Measurements from ENCODE around the gene KRTAP5-3.

Gene KRTAP5-3

GRCh38 chr11:1563697-1564534 lies 44.3 kb downstream of the KRTAP5-3 start:
- DNase-seq: no peak

- no peak for DNase-seq
These were observed 45.1 kb downstream of the KRTAP5-3 start for GRCh38 chr11:1563149-1563638.

- no peak for DNase-seq
These were observed 45.7 kb downstream of the KRTAP5-3 start for GRCh38 chr11:1562469-1563148.

- no peak for DNase-seq
These were observed 46.3 kb downstream of the KRTAP5-3 start for GRCh38 chr11:1561955-1562354.

- DNase-seq: no peak
These were observed 47.0 kb downstream of the KRTAP5-3 start for GRCh38 chr11:1561266-1561665.

GRCh38 chr11:1560649-1561251 lies 47.5 kb downstream of the KRTAP5-3 start:
- no peak for DNase-seq

GRCh38 chr11:1560002-1560648 lies 48.1 kb downstream of the KRTAP5-3 start:
- no peak for DNase-seq

GRCh38 chr11:1559111-1559951 lies 48.9 kb downstream of the KRTAP5-3 start:
- DNase-seq: peak; percentile 49

GRCh38 chr11:1558775-1559110 lies 49.5 kb downstream of the KRTAP5-3 start:
- DNase-seq: no peak

GRCh38 chr11:1557904-1558774 lies 50.1 kb downstream of the KRTAP5-3 start:
- peak; percentile 81 for DNase-seq

All from fibroblast of skin of abdomen (primary cell).